Activated T-helper 1 cell treated with anti-CD3 and anti-CD28 coated beads, Interleukin-12 subunit alpha, Interleukin-12 subunit beta, Interleukin-2, Interleukin-4 antibody, amounts not matched to agents 30 ng/mL and 10 ng/mL and 1 ng/mL, durations not matched to agents 14 hours and 24 hours and 36 hours (primary cell): ENCODE data around the gene ODAD2. TPM values are rescaled to one million over a fixed set of nuclear protein-coding genes. Genes with fewer than 3 reads are reported as not detected.
"Not testable (repeated sequence)": the region's sequence is repeated elsewhere in the genome, so short reads cannot be mapped to it uniquely, and the experiment has no call there.

Experiments
- DNase-seq: peaks from one replicate; pipeline ENCODE4 v3.0.0; 2021; ENCODE audit warnings: low spot score
- H3K27ac Mint-ChIP-seq: one replicate; pipeline ENCODE4 v1.8.0; 2021; ENCODE audit warnings: mild to moderate bottlenecking, mixed read lengths
- H3K27me3 Mint-ChIP-seq: one replicate; pipeline ENCODE4 v1.8.0; 2022; ENCODE audit warnings: mild to moderate bottlenecking, moderate library complexity, mixed read lengths; ENCODE audit not compliant: insufficient read depth
- H3K36me3 Mint-ChIP-seq: one replicate; pipeline ENCODE4 v1.8.0; 2021; ENCODE audit warnings: low read depth, mixed read lengths
- H3K4me1 Mint-ChIP-seq: one replicate; pipeline ENCODE4 v1.8.0; 2021; ENCODE audit warnings: low read depth, mixed read lengths
- H3K4me3 Mint-ChIP-seq: one replicate; pipeline ENCODE4 v1.8.0; 2021; ENCODE audit warnings: mild to moderate bottlenecking, moderate library complexity, mixed read lengths
- H3K9me3 Mint-ChIP-seq: one replicate; pipeline ENCODE4 v1.8.0; 2021; ENCODE audit warnings: mixed read lengths
- intact Hi-C: fragments of 100-400 bp; cut with micrococcal nuclease; formaldehyde crosslinking; loops from one replicate; pipeline ENCODE4 v1.15.1; 2024
- total RNA-seq: library from RNA; stranded (reverse); gene quantifications from 2 replicates; pipeline ENCODE4 v1.2.3, GENCODE V29; 2022

ODAD2 gene
- total RNA-seq, 1 donor from 2014 or later = not detected

GRCh38 chr10:27998178-27998953 lies 513 bp downstream of the ODAD2 start:
- H3K27me3 Mint-ChIP-seq = peaks cover 48% of the 10 kb centered on the region
- H3K36me3 Mint-ChIP-seq = no peaks in the 10 kb centered on the region
- DNase-seq = no peak
- peaks cover 14% of the 10 kb centered on the region for H3K4me1 Mint-ChIP-seq
- intact Hi-C loops = loop anchor here (5.0 kb wide), 2 partner anchors 179 to 251 kb away; partner anchors contain the start of gene MKX
- H3K4me3 Mint-ChIP-seq = peak overlapping the region; percentile 74
- no peak overlapping the region for H3K27ac Mint-ChIP-seq
- no peaks in the 10 kb centered on the region for H3K9me3 Mint-ChIP-seq

GRCh38 chr10:27997865-27998177 lies 1.1 kb downstream of the ODAD2 start:
- peaks cover 48% of the 10 kb centered on the region for H3K27me3 Mint-ChIP-seq
- intact Hi-C loops = loop anchor here (5.0 kb wide), 2 partner anchors 179 to 251 kb away; partner anchors contain the start of gene MKX
- peaks cover 14% of the 10 kb centered on the region for H3K4me1 Mint-ChIP-seq
- no peaks in the 10 kb centered on the region for H3K36me3 Mint-ChIP-seq
- no peak for DNase-seq
- no peak overlapping the region for H3K27ac Mint-ChIP-seq
- H3K4me3 Mint-ChIP-seq = peak overlapping the region; percentile 74
- H3K9me3 Mint-ChIP-seq = no peaks in the 10 kb centered on the region

GRCh38 chr10:27995311-27995710 lies 3.6 kb downstream of the ODAD2 start:
- H3K4me1 Mint-ChIP-seq = peaks cover 14% of the 10 kb centered on the region
- H3K9me3 Mint-ChIP-seq = no peaks in the 10 kb centered on the region
- H3K27ac Mint-ChIP-seq = no peak overlapping the region
- H3K27me3 Mint-ChIP-seq = peaks cover 41% of the 10 kb centered on the region
- no peak for DNase-seq
- H3K36me3 Mint-ChIP-seq = no peaks in the 10 kb centered on the region
- H3K4me3 Mint-ChIP-seq = no peak overlapping the region
- intact Hi-C loops = loop anchor here (5.0 kb wide), 2 partner anchors 182 to 248 kb away; partner anchors contain the start of gene MKX

GRCh38 chr10:27989357-27989756 lies 9.5 kb downstream of the ODAD2 start:
- H3K27ac Mint-ChIP-seq, H3K4me3 Mint-ChIP-seq, intact Hi-C loops, H3K27me3 Mint-ChIP-seq, H3K9me3 Mint-ChIP-seq, H3K4me1 Mint-ChIP-seq, DNase-seq, H3K36me3 Mint-ChIP-seq: not testable (repeated sequence)

GRCh38 chr10:27986821-27987220 lies 12.1 kb downstream of the ODAD2 start:
- Mint-ChIP-seq H3K27ac (no peak overlapping the region), H3K4me1 (no peaks in the 10 kb centered on the region), H3K4me3 (no peak overlapping the region), H3K27me3 (peaks cover 4% of the 10 kb centered on the region), H3K9me3 (no peaks in the 10 kb centered on the region), H3K36me3 (no peaks in the 10 kb centered on the region)
- intact Hi-C loops = no loop called here
- no peak for DNase-seq

- no peak overlapping the region for H3K27ac Mint-ChIP-seq
- no peak for DNase-seq
- H3K36me3 Mint-ChIP-seq = no peaks in the 10 kb centered on the region
- H3K9me3 Mint-ChIP-seq = no peaks in the 10 kb centered on the region
- no peak overlapping the region for H3K4me3 Mint-ChIP-seq
- intact Hi-C loops = no loop called here
- H3K4me1 Mint-ChIP-seq = no peaks in the 10 kb centered on the region
- H3K27me3 Mint-ChIP-seq = peaks cover 3% of the 10 kb centered on the region
Measured at GRCh38 chr10:27982875-27983543, 15.9 kb downstream of the ODAD2 start.

GRCh38 chr10:27981744-27982143 lies 17.1 kb downstream of the ODAD2 start:
- Mint-ChIP-seq H3K27ac (no peak overlapping the region), H3K27me3 (no peaks in the 10 kb centered on the region)
- DNase-seq = no peak

GRCh38 chr10:27970795-27971194 lies 28.1 kb downstream of the ODAD2 start:
- H3K4me3 Mint-ChIP-seq, H3K4me1 Mint-ChIP-seq, DNase-seq, H3K36me3 Mint-ChIP-seq, H3K9me3 Mint-ChIP-seq, H3K27me3 Mint-ChIP-seq, H3K27ac Mint-ChIP-seq: not testable (repeated sequence)
- intact Hi-C loops = loop anchor here (1.0 kb wide), 1 partner anchor 16 kb away; no protein-coding TSS in a partner anchor

More at GRCh38 chr10:27981744-27982143, 17.1 kb downstream of the ODAD2 start:
- intact Hi-C loops = no loop called here
- H3K36me3 Mint-ChIP-seq = no peaks in the 10 kb centered on the region
- no peaks in the 10 kb centered on the region for H3K9me3 Mint-ChIP-seq
- no peak overlapping the region for H3K4me3 Mint-ChIP-seq
- H3K4me1 Mint-ChIP-seq = no peaks in the 10 kb centered on the region

- H3K27me3 Mint-ChIP-seq, H3K27ac Mint-ChIP-seq, H3K4me1 Mint-ChIP-seq, H3K36me3 Mint-ChIP-seq, H3K4me3 Mint-ChIP-seq, H3K9me3 Mint-ChIP-seq, DNase-seq: not testable (repeated sequence)
- intact Hi-C loops = loop anchor here (1.0 kb wide), 1 partner anchor 16 kb away; no protein-coding TSS in a partner anchor
Measured at GRCh38 chr10:27969931-27970330, 28.9 kb downstream of the ODAD2 start.

- no peak for DNase-seq
- no peaks in the 10 kb centered on the region for H3K9me3 Mint-ChIP-seq
- peaks cover 4% of the 10 kb centered on the region for H3K4me1 Mint-ChIP-seq
- peaks cover 2% of the 10 kb centered on the region for H3K27me3 Mint-ChIP-seq
- no peak overlapping the region for H3K27ac Mint-ChIP-seq
- no peaks in the 10 kb centered on the region for H3K36me3 Mint-ChIP-seq
- no peak overlapping the region for H3K4me3 Mint-ChIP-seq
- intact Hi-C loops = no loop called here
Measured at GRCh38 chr10:27959093-27959715, 39.7 kb downstream of the ODAD2 start.

- intact Hi-C loops, H3K27ac Mint-ChIP-seq, H3K27me3 Mint-ChIP-seq, DNase-seq, H3K4me3 Mint-ChIP-seq, H3K36me3 Mint-ChIP-seq, H3K9me3 Mint-ChIP-seq, H3K4me1 Mint-ChIP-seq: not testable (repeated sequence)
Measured at GRCh38 chr10:27958383-27958782, 40.5 kb downstream of the ODAD2 start.

- H3K4me3 Mint-ChIP-seq = no peak overlapping the region
- H3K27ac Mint-ChIP-seq = no peak overlapping the region
- H3K4me1 Mint-ChIP-seq = no peaks in the 10 kb centered on the region
Measured at GRCh38 chr10:27950242-27950564, 48.7 kb downstream of the ODAD2 start.

More at GRCh38 chr10:27950242-27950564, 48.7 kb downstream of the ODAD2 start:
- H3K9me3 Mint-ChIP-seq = no peaks in the 10 kb centered on the region
- H3K36me3 Mint-ChIP-seq = no peaks in the 10 kb centered on the region
- intact Hi-C loops = no loop called here
- peaks cover 4% of the 10 kb centered on the region for H3K27me3 Mint-ChIP-seq
- DNase-seq = no peak
